NCI-H524 (cell line): ENCODE measurements around the gene PDK2.
A peak's percentile ranks its signal among the peaks of the same experiment; 100 is the strongest.

ENCODE experiments used
- DNase-seq, 2 experiments: peaks; one replicate each; lab custom pipeline; 2025; lab: John Stamatoyannopoulos, UW

PDK2 gene

GRCh38 chr17:50117202-50118051 lies 22.3 kb downstream of the PDK2 start:
- peak in 1 of 2 experiments; percentile 68 for DNase-seq

GRCh38 chr17:50118076-50118827 lies 23.1 kb downstream of the PDK2 start:
- no peak for DNase-seq

GRCh38 chr17:50118828-50119218 lies 23.7 kb downstream of the PDK2 start:
- DNase-seq = no peak

GRCh38 chr17:50120475-50121253 lies 25.5 kb downstream of the PDK2 start:
- no peak for DNase-seq

- no peak for DNase-seq
Observed at GRCh38 chr17:50122945-50123344, 27.8 kb downstream of the PDK2 start.

GRCh38 chr17:50123649-50124349 lies 28.6 kb downstream of the PDK2 start:
- DNase-seq = no peak

GRCh38 chr17:50125420-50125997 lies 30.4 kb downstream of the PDK2 start:
- peak; percentile 76 to 82 for DNase-seq

- no peak for DNase-seq
Observed at GRCh38 chr17:50127697-50128361, 32.7 kb downstream of the PDK2 start.

GRCh38 chr17:50128441-50129352 lies 33.5 kb downstream of the PDK2 start:
- DNase-seq = peak; percentile 38 to 68

GRCh38 chr17:50129353-50129727 lies 34.2 kb downstream of the PDK2 start:
- DNase-seq = no peak

GRCh38 chr17:50129728-50130558 lies 34.8 kb downstream of the PDK2 start, which contains the start of gene SAMD14:
Gene SAMD14 (minus strand): TSS chr17:50130160. CDS start chr17:50124959, 5,201 bp downstream.
- DNase-seq = peak; percentile 39 to 57

GRCh38 chr17:50130559-50131305 lies 35.6 kb downstream of the PDK2 start:
- DNase-seq = peak in 1 of 2 experiments; percentile 20

GRCh38 chr17:50132104-50132794 lies 37.1 kb downstream of the PDK2 start:
- DNase-seq = no peak

GRCh38 chr17:50133028-50133768 lies 38.0 kb downstream of the PDK2 start:
- DNase-seq = no peak

GRCh38 chr17:50133769-50134099 lies 38.6 kb downstream of the PDK2 start:
- peak in 1 of 2 experiments; percentile 57 for DNase-seq

- peak in 1 of 2 experiments; percentile 13 for DNase-seq
Observed at GRCh38 chr17:50134206-50135110, 39.3 kb downstream of the PDK2 start.
